NCI-H2107 treated with DMSO at 0.1 percent for 48 hours (cell line): ENCODE data around the gene POSTN.
"Not testable (repeated sequence)": the region's sequence is repeated elsewhere in the genome, so short reads cannot be mapped to it uniquely, and the experiment has no call there.

Source experiments
- DNase-seq: peaks from one replicate; lab custom pipeline; 2025; ENCODE audit not compliant: unreplicated experiment; lab: John Stamatoyannopoulos, UW

POSTN gene

GRCh38 chr13:37599519-37599918 lies 951 bp upstream of the POSTN start:
- no peak for DNase-seq

- DNase-seq, result no peak
Observed at GRCh38 chr13:37597477-37598025, 1.0 kb downstream of the POSTN start.

- no peak for DNase-seq
Observed at GRCh38 chr13:37596805-37597204, 1.8 kb downstream of the POSTN start.

- no peak for DNase-seq
Observed at GRCh38 chr13:37595162-37595561, 3.4 kb downstream of the POSTN start.

GRCh38 chr13:37594550-37594949 lies 4.0 kb downstream of the POSTN start:
- no peak for DNase-seq

- DNase-seq, result not testable (repeated sequence)
Observed at GRCh38 chr13:37589381-37589780, 9.2 kb downstream of the POSTN start.

GRCh38 chr13:37587236-37587635 lies 11.3 kb downstream of the POSTN start:
- DNase-seq, result no peak

- no peak for DNase-seq
Observed at GRCh38 chr13:37586164-37586563, 12.4 kb downstream of the POSTN start.

GRCh38 chr13:37585541-37585940 lies 13.0 kb downstream of the POSTN start:
- DNase-seq, result no peak

GRCh38 chr13:37576601-37577000 lies 22.0 kb downstream of the POSTN start:
- DNase-seq, result no peak

GRCh38 chr13:37565425-37565824 lies 33.1 kb downstream of the POSTN start:
- no peak for DNase-seq

- no peak for DNase-seq
Observed at GRCh38 chr13:37561031-37561430, 37.5 kb downstream of the POSTN start.

GRCh38 chr13:37560526-37560925 lies 38.0 kb downstream of the POSTN start:
- no peak for DNase-seq

GRCh38 chr13:37558766-37559165 lies 39.8 kb downstream of the POSTN start:
- DNase-seq, result not testable (repeated sequence)

GRCh38 chr13:37546087-37546486 lies 52.5 kb downstream of the POSTN start:
- DNase-seq, result no peak

- no peak for DNase-seq
Observed at GRCh38 chr13:37544995-37545394, 53.6 kb downstream of the POSTN start.

- DNase-seq, result no peak
Observed at GRCh38 chr13:37539976-37540605, 58.5 kb downstream of the POSTN start.

GRCh38 chr13:37539170-37539569 lies 59.4 kb downstream of the POSTN start:
- DNase-seq, result no peak

- no peak for DNase-seq
Observed at GRCh38 chr13:37535501-37535900, 63.1 kb downstream of the POSTN start.

GRCh38 chr13:37534676-37535075 lies 63.9 kb downstream of the POSTN start:
- DNase-seq, result no peak

- no peak for DNase-seq
Observed at GRCh38 chr13:37534181-37534580, 64.4 kb downstream of the POSTN start.

GRCh38 chr13:37531049-37531448 lies 67.5 kb downstream of the POSTN start:
- DNase-seq, result no peak

- no peak for DNase-seq
Observed at GRCh38 chr13:37529751-37530385, 68.7 kb downstream of the POSTN start.
